ENCODE results near the gene BOK.

Gene BOK

GRCh38 chr2:241613017-241613780 lies 54.7 kb downstream of the BOK start:
- Histone ChIP-seq H3K9me3 (ENCODE audit: insufficient read depth, low read length) (no peaks in the 10 kb centered on the region), H3K36me3 (replicated peaks; ENCODE audit: low read depth, low read length) (no peaks in the 10 kb centered on the region), H3K4me3 (ENCODE audit: low read length) (no peak overlapping the region), H3K79me2 (ENCODE audit: low read length) (peaks cover 45% of the 10 kb centered on the region), H3K4me2 (ENCODE audit: low read length) (no peak overlapping the region), H4K20me1 (ENCODE audit: insufficient read depth, low read length) (no peaks in the 10 kb centered on the region), H3K4me1 (ENCODE audit: low read length) (peaks cover 16% of the 10 kb centered on the region), H3K9ac (ENCODE audit: low read length) (no peak overlapping the region), H2AFZ (ENCODE audit: low read depth, low read length) (no peak overlapping the region), H3K27me3 (ENCODE audit: low read depth, low read length) (no peaks in the 10 kb centered on the region), H3K27ac (ENCODE audit: low read length) (no peak overlapping the region)
- TF ChIP-seq CTCF (IDR thresholded peaks at IDR 0.05; ENCODE audit: low read depth, low read length) (no peak), EZH2phosphoT487 (IDR thresholded peaks at IDR 0.05; ENCODE audit: low read depth) (no peak)

- no peak overlapping the region for H3K4me2 ChIP-seq (ENCODE audit: low read length)
- H3K27me3 ChIP-seq (ENCODE audit: low read depth, low read length), result no peaks in the 10 kb centered on the region
- H4K20me1 ChIP-seq (ENCODE audit: insufficient read depth, low read length), result no peaks in the 10 kb centered on the region
- H3K4me3 ChIP-seq (ENCODE audit: low read length), result no peak overlapping the region
- TF ChIP-seq CTCF (IDR thresholded peaks at IDR 0.05; ENCODE audit: low read depth, low read length), result no peak
- no peak for TF ChIP-seq EZH2phosphoT487 (IDR thresholded peaks at IDR 0.05; ENCODE audit: low read depth)
- no peak overlapping the region for H3K9ac ChIP-seq (ENCODE audit: low read length)
- H3K27ac ChIP-seq (ENCODE audit: low read length), result no peak overlapping the region
- no peaks in the 10 kb centered on the region for H3K36me3 ChIP-seq (replicated peaks; ENCODE audit: low read depth, low read length)
- H3K4me1 ChIP-seq (ENCODE audit: low read length), result peaks cover 20% of the 10 kb centered on the region
- H2AFZ ChIP-seq (ENCODE audit: low read depth, low read length), result no peak overlapping the region
- H3K9me3 ChIP-seq (ENCODE audit: insufficient read depth, low read length), result no peaks in the 10 kb centered on the region
- peaks cover 42% of the 10 kb centered on the region for H3K79me2 ChIP-seq (ENCODE audit: low read length)
Observed at GRCh38 chr2:241615041-241615440, 56.5 kb downstream of the BOK start.

- Histone ChIP-seq H2AFZ (ENCODE audit: low read depth, low read length) (no peak overlapping the region), H4K20me1 (ENCODE audit: insufficient read depth, low read length) (no peaks in the 10 kb centered on the region), H3K27ac (ENCODE audit: low read length) (no peak overlapping the region), H3K4me3 (ENCODE audit: low read length) (no peak overlapping the region), H3K9ac (ENCODE audit: low read length) (no peak overlapping the region), H3K27me3 (ENCODE audit: low read depth, low read length) (no peaks in the 10 kb centered on the region), H3K79me2 (ENCODE audit: low read length) (peaks cover 44% of the 10 kb centered on the region), H3K36me3 (replicated peaks; ENCODE audit: low read depth, low read length) (no peaks in the 10 kb centered on the region), H3K4me1 (ENCODE audit: low read length) (peaks cover 18% of the 10 kb centered on the region), H3K4me2 (ENCODE audit: low read length) (no peak overlapping the region), H3K9me3 (ENCODE audit: insufficient read depth, low read length) (no peaks in the 10 kb centered on the region)
- TF ChIP-seq CTCF (IDR thresholded peaks at IDR 0.05; ENCODE audit: low read depth, low read length) (no peak), EZH2phosphoT487 (IDR thresholded peaks at IDR 0.05; ENCODE audit: low read depth) (no peak)
Observed at GRCh38 chr2:241615522-241616052, 57.0 kb downstream of the BOK start.

- Histone ChIP-seq H3K27ac (ENCODE audit: low read length) (no peak overlapping the region), H2AFZ (ENCODE audit: low read depth, low read length) (no peak overlapping the region), H4K20me1 (ENCODE audit: insufficient read depth, low read length) (no peaks in the 10 kb centered on the region), H3K9ac (ENCODE audit: low read length) (no peak overlapping the region), H3K27me3 (ENCODE audit: low read depth, low read length) (no peaks in the 10 kb centered on the region), H3K4me2 (ENCODE audit: low read length) (no peak overlapping the region), H3K79me2 (ENCODE audit: low read length) (peaks cover 41% of the 10 kb centered on the region), H3K4me1 (ENCODE audit: low read length) (peaks cover 15% of the 10 kb centered on the region), H3K9me3 (ENCODE audit: insufficient read depth, low read length) (no peaks in the 10 kb centered on the region), H3K36me3 (replicated peaks; ENCODE audit: low read depth, low read length) (no peaks in the 10 kb centered on the region), H3K4me3 (ENCODE audit: low read length) (no peak overlapping the region)
- no peak for TF ChIP-seq EZH2phosphoT487 (IDR thresholded peaks at IDR 0.05; ENCODE audit: low read depth)
- no peak for TF ChIP-seq CTCF (IDR thresholded peaks at IDR 0.05; ENCODE audit: low read depth, low read length)
Observed at GRCh38 chr2:241616168-241617125, 57.9 kb downstream of the BOK start.
